K562 (cell line): ENCODE results near the gene EFNA2. TPM values are rescaled to one million over a fixed set of nuclear protein-coding genes. Genes with fewer than 3 reads are reported as not detected.
A peak's percentile ranks its signal among the peaks of the same experiment; 100 is the strongest.

Experiments
- ATF1 ChIP-seq, 2 experiments: fragments of 450-650 bp in 1 of 2; IDR thresholded peaks; 2 replicates each; pipeline ENCODE4 v1.6.1; 2016; ENCODE audit warnings: missing compliant biosample characterization in 1 of 2, missing genetic modification characterization in 1 of 2
- BRF1 ChIP-seq: IDR thresholded peaks from 3 replicates; pipeline ENCODE4 v1.6.1; 2011; ENCODE audit warnings: borderline replicate concordance, mild to moderate bottlenecking; ENCODE audit not compliant: insufficient read length; ENCODE audit errors: extremely low read depth
- ESRRB ChIP-seq: fragments of 250-450 bp; sonication (Bioruptor Pico); IDR thresholded peaks from 2 replicates; pipeline ENCODE4 v1.5.0; 2020; ENCODE audit warnings: mild to moderate bottlenecking, moderate library complexity, borderline replicate concordance
- FOXJ3 ChIP-seq: sonication (generic); formaldehyde crosslinking; IDR thresholded peaks from 2 replicates; pipeline ENCODE4 v1.4.0; 2020; ENCODE audit warnings: mild to moderate bottlenecking, missing genetic modification reagents
- HSF4 ChIP-seq: fragments of 250-450 bp; sonication (Bioruptor Pico); IDR thresholded peaks from 2 replicates; pipeline ENCODE4 v2.1.2; 2022; ENCODE audit warnings: mild to moderate bottlenecking, moderate library complexity, borderline replicate concordance
- NCOA6 ChIP-seq: fragments of 450-650 bp; IDR thresholded peaks from 2 replicates; pipeline ENCODE4 v1.6.1; 2017; ENCODE audit warnings: mild to moderate bottlenecking
- NFATC3 ChIP-seq: fragments of 450-650 bp; IDR thresholded peaks from 2 replicates; pipeline ENCODE4 v1.6.1; 2017; ENCODE audit warnings: mild to moderate bottlenecking
- NRF1 ChIP-seq, 2 experiments: fragments of 450-650 bp; IDR thresholded peaks in 1 of 2; conservative IDR thresholded peaks in 1 of 2; 2 replicates each; pipeline ENCODE4 v1.6.1; 2014; ENCODE audit warnings: mild to moderate bottlenecking in 2 of 2
- RB1 ChIP-seq: fragments of 450-650 bp; IDR thresholded peaks from 2 replicates; pipeline ENCODE4 v1.6.1; 2017; ENCODE audit warnings: low read depth, mild to moderate bottlenecking
- SMAD3 ChIP-seq: fragments of 450-650 bp; formaldehyde crosslinking; conservative IDR thresholded peaks from 2 replicates; pipeline ENCODE4 v1.4.0; 2020; ENCODE audit warnings: mild to moderate bottlenecking
- ZC3H4 ChIP-seq: sonication (generic); formaldehyde crosslinking; IDR thresholded peaks from 2 replicates; pipeline ENCODE4 v1.9.0; 2021; ENCODE audit warnings: missing genetic modification reagents, borderline replicate concordance
- ZNF140 ChIP-seq: fragments of 250-450 bp; sonication (Bioruptor Pico); IDR thresholded peaks from 2 replicates; pipeline ENCODE4 v1.8.0; 2021; ENCODE audit warnings: moderate library complexity, mild to moderate bottlenecking, inconsistent platforms
- ZNF699 ChIP-seq: fragments of 250-450 bp; sonication (Bioruptor Pico); IDR thresholded peaks from 2 replicates; pipeline ENCODE4 v1.8.0; 2021; ENCODE audit warnings: mild to moderate bottlenecking, moderate library complexity; ENCODE audit not compliant: insufficient replicate concordance
- ZNF77 ChIP-seq: fragments of 250-450 bp; sonication (Bioruptor Pico); IDR thresholded peaks from 2 replicates; pipeline ENCODE4 v1.5.0; 2020
- polyA plus RNA-seq, 8 experiments: library from polyadenylated mRNA; depleted of rRNA in 4 of 8; stranded (reverse) in 5 of 8; unstranded in 3 of 8; fragments of >200 nt; fragmentation: Nextera tagmentation in 2 of 8; fragmentation: Illumina TruSeq in 1 of 8; extraction: Ambion mirVana in 2 of 8; extraction: Trizol in 1 of 8; gene quantifications; 2 replicates each; pipeline versions ENCODE4 v1.2.1 to v1.2.3, GENCODE V29; 2011 to 2014; ENCODE audit warnings: inconsistent platforms in 1 of 8, missing spikeins in 1 of 8
- total RNA-seq, 7 experiments: library from RNA; depleted of rRNA in 6 of 7; stranded (reverse); fragments of >200 nt in 6 of 7; fragmentation: Illumina TruSeq in 2 of 7; extraction: Trizol in 2 of 7; gene quantifications; 2 replicates each; pipeline versions ENCODE4 v1.2.1 to v1.2.3, GENCODE V29; 2011 to 2021; ENCODE audit warnings: low replicate concordance in 1 of 7
- TF ChIP-seq, protein P1 (sequence below): fragments of 450-650 bp; IDR thresholded peaks from one replicate; pipeline ENCODE4 v1.6.1; 2018; ENCODE audit warnings: mild to moderate bottlenecking, moderate library complexity; ENCODE audit not compliant: partially characterized antibody
- TF ChIP-seq, protein P2 (sequence below): fragments of 450-650 bp; IDR thresholded peaks from 2 replicates; pipeline ENCODE4 v1.6.1; 2017; ENCODE audit warnings: antibody characterized with exemption
- TF ChIP-seq, protein P3 (sequence below): sonication (generic); formaldehyde crosslinking; IDR thresholded peaks from 2 replicates; pipeline ENCODE4 v1.8.0; 2023; ENCODE audit warnings: mild to moderate bottlenecking, missing genetic modification reagents
- TF ChIP-seq, protein P4 (sequence below): fragments of 250-450 bp; sonication (Bioruptor Pico); IDR thresholded peaks from 2 replicates; pipeline ENCODE4 v1.5.0; 2020; ENCODE audit warnings: mild to moderate bottlenecking
- TF ChIP-seq, protein P5 (sequence below): fragments of 250-450 bp; sonication (Bioruptor Pico); IDR thresholded peaks from 2 replicates; pipeline ENCODE4 v1.5.0; 2022; ENCODE audit warnings: mild to moderate bottlenecking

The EFNA2 gene
- total and polyA plus RNA-seq, 9 of the 15 experiments (the other 6 are each of a cell fraction or from before 2014, with no cell fraction given): 0.11 to 0.44 (median 0.15) TPM; not detected in 6

DNA sequence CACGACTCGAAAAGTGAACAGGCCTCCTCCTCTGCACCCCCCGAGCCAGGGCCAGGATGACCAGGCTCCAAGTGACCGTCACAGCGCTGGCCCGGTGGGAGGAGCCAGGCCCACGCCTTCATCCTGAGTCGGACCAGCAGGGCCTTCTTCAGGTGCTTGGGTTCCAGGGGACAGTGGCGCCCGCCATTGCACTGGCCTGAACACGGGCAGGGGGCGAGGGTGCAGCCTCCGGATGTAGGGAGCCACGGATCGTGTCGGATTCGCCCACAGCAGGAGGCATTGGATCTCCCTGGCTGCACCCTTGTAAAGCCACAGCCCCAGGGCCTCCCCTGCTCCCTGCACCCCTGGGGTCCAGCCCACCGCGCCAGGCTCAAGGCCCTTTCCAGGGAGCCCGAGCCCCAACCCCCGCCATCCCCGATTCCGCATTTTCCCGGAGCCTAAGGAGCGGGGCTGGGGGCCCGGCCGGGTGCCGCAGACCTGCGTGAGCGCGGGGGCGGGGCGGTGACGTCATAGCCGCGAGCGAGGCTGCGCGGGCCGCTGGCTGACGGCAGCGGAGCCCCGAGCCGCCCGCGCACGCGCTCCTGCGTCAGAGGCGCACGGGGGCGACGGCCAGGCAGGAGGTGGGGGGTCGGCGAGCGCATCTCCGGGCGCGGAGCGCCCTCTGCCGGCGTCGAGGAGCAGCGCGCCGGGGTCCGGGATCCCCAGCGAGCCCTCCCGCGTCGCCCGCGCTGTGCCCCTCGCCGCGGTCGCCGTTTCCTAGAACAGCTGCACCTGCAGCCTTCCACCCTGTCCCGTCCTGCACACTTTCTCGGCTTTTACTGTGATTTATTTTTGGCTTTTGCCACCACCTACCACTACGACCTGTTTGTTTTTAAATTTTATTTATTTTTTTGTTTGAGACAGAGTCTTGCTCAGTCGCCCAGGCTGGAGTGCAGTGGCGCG lies 45.6 kb upstream of the EFNA2 start (continued):
- TF ChIP-seq, protein P1, sequence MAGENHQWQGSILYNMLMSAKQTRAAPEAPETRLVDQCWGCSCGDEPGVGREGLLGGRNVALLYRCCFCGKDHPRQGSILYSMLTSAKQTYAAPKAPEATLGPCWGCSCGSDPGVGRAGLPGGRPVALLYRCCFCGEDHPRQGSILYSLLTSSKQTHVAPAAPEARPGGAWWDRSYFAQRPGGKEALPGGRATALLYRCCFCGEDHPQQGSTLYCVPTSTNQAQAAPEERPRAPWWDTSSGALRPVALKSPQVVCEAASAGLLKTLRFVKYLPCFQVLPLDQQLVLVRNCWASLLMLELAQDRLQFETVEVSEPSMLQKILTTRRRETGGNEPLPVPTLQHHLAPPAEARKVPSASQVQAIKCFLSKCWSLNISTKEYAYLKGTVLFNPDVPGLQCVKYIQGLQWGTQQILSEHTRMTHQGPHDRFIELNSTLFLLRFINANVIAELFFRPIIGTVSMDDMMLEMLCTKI: no peak
- TF ChIP-seq SMAD3 (CRISPR knock-in tag): peak; percentile 68; the same call in 1 of the 2 replicates
- no peak for TF ChIP-seq NCOA6
- TF ChIP-seq FOXJ3: no peak
- peak; percentile 94 to 95 for TF ChIP-seq NRF1 (conservative IDR thresholded peaks at IDR 0.05 in 1 of 2, IDR thresholded peaks at IDR 0.05 in 1 of 2)
- TF ChIP-seq, protein P2, sequence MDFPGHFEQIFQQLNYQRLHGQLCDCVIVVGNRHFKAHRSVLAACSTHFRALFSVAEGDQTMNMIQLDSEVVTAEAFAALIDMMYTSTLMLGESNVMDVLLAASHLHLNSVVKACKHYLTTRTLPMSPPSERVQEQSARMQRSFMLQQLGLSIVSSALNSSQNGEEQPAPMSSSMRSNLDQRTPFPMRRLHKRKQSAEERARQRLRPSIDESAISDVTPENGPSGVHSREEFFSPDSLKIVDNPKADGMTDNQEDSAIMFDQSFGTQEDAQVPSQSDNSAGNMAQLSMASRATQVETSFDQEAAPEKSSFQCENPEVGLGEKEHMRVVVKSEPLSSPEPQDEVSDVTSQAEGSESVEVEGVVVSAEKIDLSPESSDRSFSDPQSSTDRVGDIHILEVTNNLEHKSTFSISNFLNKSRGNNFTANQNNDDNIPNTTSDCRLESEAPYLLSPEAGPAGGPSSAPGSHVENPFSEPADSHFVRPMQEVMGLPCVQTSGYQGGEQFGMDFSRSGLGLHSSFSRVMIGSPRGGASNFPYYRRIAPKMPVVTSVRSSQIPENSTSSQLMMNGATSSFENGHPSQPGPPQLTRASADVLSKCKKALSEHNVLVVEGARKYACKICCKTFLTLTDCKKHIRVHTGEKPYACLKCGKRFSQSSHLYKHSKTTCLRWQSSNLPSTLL: no peak
- peak; percentile 64 for TF ChIP-seq ATF1 (CRISPR knock-in tag; IDR thresholded peaks at IDR 0.05)
- TF ChIP-seq ATF1 (tag; IDR thresholded peaks at IDR 0.05): peak; percentile 98
- no peak for TF ChIP-seq ZNF77
- TF ChIP-seq BRF1: no peak
- TF ChIP-seq, protein P3, sequence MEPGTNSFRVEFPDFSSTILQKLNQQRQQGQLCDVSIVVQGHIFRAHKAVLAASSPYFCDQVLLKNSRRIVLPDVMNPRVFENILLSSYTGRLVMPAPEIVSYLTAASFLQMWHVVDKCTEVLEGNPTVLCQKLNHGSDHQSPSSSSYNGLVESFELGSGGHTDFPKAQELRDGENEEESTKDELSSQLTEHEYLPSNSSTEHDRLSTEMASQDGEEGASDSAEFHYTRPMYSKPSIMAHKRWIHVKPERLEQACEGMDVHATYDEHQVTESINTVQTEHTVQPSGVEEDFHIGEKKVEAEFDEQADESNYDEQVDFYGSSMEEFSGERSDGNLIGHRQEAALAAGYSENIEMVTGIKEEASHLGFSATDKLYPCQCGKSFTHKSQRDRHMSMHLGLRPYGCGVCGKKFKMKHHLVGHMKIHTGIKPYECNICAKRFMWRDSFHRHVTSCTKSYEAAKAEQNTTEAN (CRISPR knock-in tag): no peak
- TF ChIP-seq ZNF140 (CRISPR knock-in tag): no peak
- no peak for TF ChIP-seq NFATC3
- TF ChIP-seq ESRRB (CRISPR knock-in tag): no peak
- TF ChIP-seq HSF4 (CRISPR knock-in tag): no peak
- no peak for TF ChIP-seq ZNF699
- TF ChIP-seq, protein P4, sequence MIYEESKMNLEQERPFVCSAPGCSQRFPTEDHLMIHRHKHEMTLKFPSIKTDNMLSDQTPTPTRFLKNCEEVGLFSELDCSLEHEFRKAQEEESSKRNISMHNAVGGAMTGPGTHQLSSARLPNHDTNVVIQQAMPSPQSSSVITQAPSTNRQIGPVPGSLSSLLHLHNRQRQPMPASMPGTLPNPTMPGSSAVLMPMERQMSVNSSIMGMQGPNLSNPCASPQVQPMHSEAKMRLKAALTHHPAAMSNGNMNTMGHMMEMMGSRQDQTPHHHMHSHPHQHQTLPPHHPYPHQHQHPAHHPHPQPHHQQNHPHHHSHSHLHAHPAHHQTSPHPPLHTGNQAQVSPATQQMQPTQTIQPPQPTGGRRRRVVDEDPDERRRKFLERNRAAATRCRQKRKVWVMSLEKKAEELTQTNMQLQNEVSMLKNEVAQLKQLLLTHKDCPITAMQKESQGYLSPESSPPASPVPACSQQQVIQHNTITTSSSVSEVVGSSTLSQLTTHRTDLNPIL: no peak
- TF ChIP-seq, protein P5, sequence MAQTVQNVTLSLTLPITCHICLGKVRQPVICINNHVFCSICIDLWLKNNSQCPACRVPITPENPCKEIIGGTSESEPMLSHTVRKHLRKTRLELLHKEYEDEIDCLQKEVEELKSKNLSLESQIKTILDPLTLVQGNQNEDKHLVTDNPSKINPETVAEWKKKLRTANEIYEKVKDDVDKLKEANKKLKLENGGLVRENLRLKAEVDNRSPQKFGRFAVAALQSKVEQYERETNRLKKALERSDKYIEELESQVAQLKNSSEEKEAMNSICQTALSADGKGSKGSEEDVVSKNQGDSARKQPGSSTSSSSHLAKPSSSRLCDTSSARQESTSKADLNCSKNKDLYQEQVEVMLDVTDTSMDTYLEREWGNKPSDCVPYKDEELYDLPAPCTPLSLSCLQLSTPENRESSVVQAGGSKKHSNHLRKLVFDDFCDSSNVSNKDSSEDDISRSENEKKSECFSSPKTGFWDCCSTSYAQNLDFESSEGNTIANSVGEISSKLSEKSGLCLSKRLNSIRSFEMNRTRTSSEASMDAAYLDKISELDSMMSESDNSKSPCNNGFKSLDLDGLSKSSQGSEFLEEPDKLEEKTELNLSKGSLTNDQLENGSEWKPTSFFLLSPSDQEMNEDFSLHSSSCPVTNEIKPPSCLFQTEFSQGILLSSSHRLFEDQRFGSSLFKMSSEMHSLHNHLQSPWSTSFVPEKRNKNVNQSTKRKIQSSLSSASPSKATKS (CRISPR knock-in tag): no peak
- TF ChIP-seq ZC3H4 (CRISPR knock-in tag): peak; percentile 72; the same call in 1 of the 2 replicates
- peak; percentile 98 for TF ChIP-seq RB1
